HepG2 (cell line): ENCODE measurements around the gene NRIP2. TPM values are rescaled to one million over a fixed set of nuclear protein-coding genes. Genes with fewer than 3 reads are reported as not detected.

Experiments used
- ATAC-seq: fragments of 200-7000 bp; cut with Tn5 transposase; 3 replicates; pipeline ENCODE4 v1.9.1; 2020; ENCODE audit warnings: mild to moderate bottlenecking, moderate library complexity
- BruUV-seq: library from RNA; stranded (reverse); fragments of 400-500 nt; replicated peaks from 2 replicates; lab custom pipeline; 2021; lab: Mats Ljungman, UMichigan
- CTCF ChIA-PET: fragments of 300-600 bp; formaldehyde crosslinking; extraction: SDS; loops from one replicate; lab custom pipeline; 2021; ENCODE audit warnings: low total read pairs, inconsistent platforms, low intra/inter-chr PET ratio; lab: Yijun Ruan, JAX
- POLR2A ChIA-PET: fragments of 350-600 bp; sonication (Branson Sonifier 250); formaldehyde crosslinking; loops from one replicate; lab custom pipeline; 2020; ENCODE audit warnings: antibody characterized with exemption, inconsistent platforms; lab: Yijun Ruan, JAX
- DNase-seq: peaks from one replicate; pipeline ENCODE4 v3.0.0-alpha.2; 2015; ENCODE audit warnings: low spot score
- FAIRE-seq: peaks from 3 replicates; lab custom pipeline; 2011; peaks lifted over from hg19 to GRCh38; lab: Jason Lieb, UNC
- H2AFZ ChIP-seq: one replicate; pipeline ENCODE4 v1.6.1; 2011; ENCODE audit warnings: low read length, inconsistent platforms
- H3K27ac ChIP-seq: fragments of 300-600 bp; 3 replicates; pipeline ENCODE4 v1.8.0; 2011; ENCODE audit warnings: mixed run types, mild to moderate bottlenecking, mixed read lengths, low read length, inconsistent platforms; ENCODE audit not compliant: insufficient read depth; ENCODE audit errors: extremely low read length
- H3K27me3 ChIP-seq, 2 experiments: fragments of 200-600 bp in 1 of 2; 2 replicates in 1 of 2; 3 replicates in 1 of 2; pipeline versions ENCODE4 v1.6.0 to v1.8.0; 2011; ENCODE audit warnings: low read length in 2 of 2, mild to moderate bottlenecking in 2 of 2, moderate library complexity in 2 of 2, inconsistent platforms in 1 of 2; ENCODE audit not compliant: insufficient read depth in 2 of 2, control insufficient read depth in 1 of 2
- H3K36me3 ChIP-seq, 2 experiments: fragments of 200-600 bp in 1 of 2; replicated peaks in 1 of 2; 2 replicates in 1 of 2; 3 replicates in 1 of 2; pipeline versions ENCODE4 v1.5.1 to v1.8.0; 2011; ENCODE audit warnings: low read length in 2 of 2, inconsistent platforms in 1 of 2; ENCODE audit not compliant: insufficient read depth in 2 of 2, control insufficient read depth in 1 of 2
- H3K4me1 ChIP-seq: 2 replicates; pipeline ENCODE4 v1.5.1; 2012; ENCODE audit warnings: low read length, inconsistent platforms; ENCODE audit not compliant: insufficient read depth
- H3K4me2 ChIP-seq: 2 replicates; pipeline ENCODE4 v1.6.0; 2011; ENCODE audit warnings: low read depth, low read length, inconsistent platforms
- H3K4me3 ChIP-seq, 3 experiments: fragments of 200-600 bp in 1 of 3; sonication (generic), shearing (Covaris generic) in 1 of 3; replicated peaks in 1 of 3; 2 replicates each; pipeline ENCODE4 v1.5.1; 2011 to 2016; ENCODE audit warnings: low read length in 3 of 3, inconsistent platforms in 2 of 3, low read depth in 2 of 3, mild to moderate bottlenecking in 2 of 3, control low read depth in 1 of 3, mixed read lengths in 1 of 3; ENCODE audit not compliant: insufficient read depth in 1 of 3
- H3K79me2 ChIP-seq: one replicate; pipeline ENCODE4 v1.6.1; 2011; ENCODE audit warnings: low read length, inconsistent platforms; ENCODE audit not compliant: insufficient read depth
- H3K9ac ChIP-seq: 2 replicates; pipeline ENCODE4 v1.6.0; 2011; ENCODE audit warnings: mild to moderate bottlenecking, low read depth, low read length, inconsistent platforms; ENCODE audit not compliant: insufficient read depth
- H3K9me3 ChIP-seq: 2 replicates; pipeline ENCODE4 v1.5.1; 2012; ENCODE audit warnings: mild to moderate bottlenecking, low read length
- H4K20me1 ChIP-seq: 2 replicates; pipeline ENCODE4 v1.6.0; 2011; ENCODE audit warnings: inconsistent platforms, mild to moderate bottlenecking, low read length, moderate library complexity; ENCODE audit not compliant: insufficient read depth
- BRCA1 ChIP-seq: sonication (generic); formaldehyde crosslinking; IDR thresholded peaks from 2 replicates; pipeline ENCODE4 v1.4.0; 2020; ENCODE audit warnings: missing genetic modification reagents
- EED ChIP-seq: sonication (generic); formaldehyde crosslinking; IDR thresholded peaks from 2 replicates; pipeline ENCODE4 v1.5.0; 2020; ENCODE audit warnings: mild to moderate bottlenecking, missing genetic modification reagents
- ERF ChIP-seq: IDR thresholded peaks from 2 replicates; pipeline ENCODE4 v1.6.1; 2018; ENCODE audit warnings: missing biosample characterization, missing genetic modification reagents
- EZH2 ChIP-seq: conservative IDR thresholded peaks from 2 replicates; pipeline ENCODE4 v1.6.1; 2012; ENCODE audit warnings: mild to moderate bottlenecking, low read depth, low read length, moderate library complexity
- GLMP ChIP-seq: sonication (generic); formaldehyde crosslinking; IDR thresholded peaks from 2 replicates; pipeline ENCODE4 v1.9.0; 2021; ENCODE audit warnings: missing genetic modification reagents, mild to moderate bottlenecking, borderline replicate concordance
- KDM1A ChIP-seq: IDR thresholded peaks from 2 replicates; pipeline ENCODE4 v1.6.1; 2016; ENCODE audit warnings: missing compliant biosample characterization
- LBX2 ChIP-seq: sonication (generic); formaldehyde crosslinking; IDR thresholded peaks from 2 replicates; pipeline ENCODE4 v1.5.0; 2020; ENCODE audit warnings: missing genetic modification reagents, mild to moderate bottlenecking, borderline replicate concordance
- NCOA1 ChIP-seq: sonication (generic); formaldehyde crosslinking; IDR thresholded peaks from 2 replicates; pipeline ENCODE4 v1.9.0; 2021; ENCODE audit warnings: missing genetic modification reagents
- ZNF234 ChIP-seq: sonication (generic); formaldehyde crosslinking; conservative IDR thresholded peaks from 2 replicates; pipeline ENCODE4 v1.5.1; 2020; ENCODE audit warnings: mild to moderate bottlenecking, missing genetic modification reagents
- ZNF737 ChIP-seq: sonication (generic); formaldehyde crosslinking; IDR thresholded peaks from 2 replicates; pipeline ENCODE4 v1.5.0; 2020; ENCODE audit warnings: missing genetic modification reagents, mild to moderate bottlenecking, borderline replicate concordance
- ZNF746 ChIP-seq: sonication (generic); formaldehyde crosslinking; IDR thresholded peaks from 2 replicates; pipeline ENCODE4 v1.8.0; 2022; ENCODE audit warnings: mild to moderate bottlenecking, missing genetic modification reagents
- WGBS: methylation state at CpG from one replicate; pipeline ENCODE4 v1.1.6; 2017; ENCODE audit warnings: low lambda C conversion rate; 5-methylcytosine and 5-hydroxymethylcytosine counted together
- in situ Hi-C: cut with HindIII; loops from 2 replicates; pipeline ENCODE4 v1.10.0; 2017; ENCODE audit warnings: low pct_unique_long_range_greater_than_20kb; ENCODE audit not compliant: extremely low pct_ligation_motif_present
- intact Hi-C: fragments of 100-400 bp; cut with micrococcal nuclease; formaldehyde crosslinking; loops from one replicate; pipeline ENCODE4 v1.10.0; 2022; ENCODE audit not compliant: unreplicated experiment
- polyA plus RNA-seq, 8 experiments: library from polyadenylated mRNA; depleted of rRNA in 3 of 8; stranded (reverse) in 7 of 8; unstranded in 1 of 8; fragments of >200 nt; fragmentation: Illumina TruSeq in 4 of 8; extraction: Trizol in 4 of 8; gene quantifications; 2 replicates each; pipeline versions ENCODE4 v1.2.1 to v1.2.3, GENCODE V29; 2011 to 2016; ENCODE audit warnings: low read depth in 4 of 8, missing spikeins in 1 of 8, mixed read lengths in 1 of 8; ENCODE audit not compliant: insufficient read depth in 1 of 8
- total RNA-seq, 5 experiments: library from RNA; depleted of rRNA; stranded (reverse); fragments of >200 nt; fragmentation: Illumina TruSeq; extraction: Trizol; gene quantifications; 2 replicates each; pipeline ENCODE4 v1.2.3, GENCODE V29; 2016; ENCODE audit warnings: low read depth in 1 of 5

The NRIP2 gene
- total and polyA plus RNA-seq, 2 of the 13 experiments (the other 11 are each of a cell fraction or from before 2014, with no cell fraction given) = not detected

- no peak for TF ChIP-seq LBX2 (CRISPR knock-in tag)
- TF ChIP-seq ZNF737 (CRISPR knock-in tag) = no peak
- TF ChIP-seq ZNF234 = no peak
- no peak for TF ChIP-seq NCOA1
- TF ChIP-seq, all 625 proteins: peak for 0
These were observed 10.4 kb upstream of the NRIP2 start (continued) for GRCh38 chr12:2845280-2845679.

- ATAC-seq (no peak), FAIRE-seq (no peak), DNase-seq (no peak)
- Histone ChIP-seq H4K20me1 (no peaks in the 10 kb centered on the region), H2AFZ (no peak overlapping the region), H3K27ac (no peak overlapping the region), H3K4me2 (no peak overlapping the region), H3K27me3 (no peaks in the 10 kb centered on the region; a peak in 1 of 5 replicates), H3K9me3 (no peaks in the 10 kb centered on the region), H3K4me3 (no peak overlapping the region), H3K4me1 (peaks cover 38% of the 10 kb centered on the region), H3K79me2 (no peaks in the 10 kb centered on the region), H3K9ac (no peak overlapping the region), H3K36me3 (peaks cover 3 to 4% of the 10 kb centered on the region in 2 experiments; a peak in 2 of 5 replicates)
- in situ Hi-C loops (loop anchor here (5.0 kb wide), 1 partner anchor 103 kb away; no protein-coding TSS in a partner anchor), intact Hi-C loops (loop anchor here (5.0 kb wide), 2 partner anchors 43 to 118 kb away; no protein-coding TSS in a partner anchor)
- CTCF ChIA-PET = interaction anchor here (1.7 kb wide), 1 partner anchor 100 kb away, joined by 6 read pairs; no protein-coding TSS in a partner anchor
- no peak for TF ChIP-seq ERF
- TF ChIP-seq BRCA1 (CRISPR knock-in tag) = no peak
- WGBS = 83% methylated on average over 9 of the region's 9 CpGs
- no TSS peak for BruUV-seq
- POLR2A ChIA-PET = no interaction called here
These were observed 10.0 kb upstream of the NRIP2 start for GRCh38 chr12:2844786-2845185.

GRCh38 chr12:2842948-2843347 lies 8.1 kb upstream of the NRIP2 start:
- TF ChIP-seq GLMP (CRISPR knock-in tag) (no peak), EZH2 (no peak), EED (no peak), ZNF746 (CRISPR knock-in tag) (no peak), KDM1A (CRISPR knock-in tag) (no peak)
- FAIRE-seq (no peak), DNase-seq (no peak), ATAC-seq (no peak)
- H3K4me1 ChIP-seq = peaks cover 20% of the 10 kb centered on the region
- no peaks in the 10 kb centered on the region for H3K9me3 ChIP-seq
- no peak overlapping the region for H3K27ac ChIP-seq
- in situ Hi-C loops (no loop called here), intact Hi-C loops (no loop called here)
- no peak overlapping the region for H3K9ac ChIP-seq
- H3K4me2 ChIP-seq = no peak overlapping the region
- no peak overlapping the region for H3K4me3 ChIP-seq
- no peaks in the 10 kb centered on the region; a peak in 1 of 5 replicates for H3K27me3 ChIP-seq
- CTCF ChIA-PET = no interaction called here
- no peak overlapping the region for H2AFZ ChIP-seq
- POLR2A ChIA-PET = no interaction called here
- no peaks in the 10 kb centered on the region for H4K20me1 ChIP-seq
- peaks cover 3 to 4% of the 10 kb centered on the region in 2 experiments; a peak in 3 of 5 replicates for H3K36me3 ChIP-seq
- no peaks in the 10 kb centered on the region for H3K79me2 ChIP-seq
- BruUV-seq = no TSS peak
- 97% methylated on average over 5 of the region's 5 CpGs for WGBS
